Astrocyte of the hippocampus (primary cell): Measurements from ENCODE around the gene RACGAP1.

ENCODE experiments used
- DNase-seq: peaks from one replicate; pipeline ENCODE4 v3.0.0; 2011; ENCODE audit warnings: low read depth, low spot score

Gene RACGAP1

DNA sequence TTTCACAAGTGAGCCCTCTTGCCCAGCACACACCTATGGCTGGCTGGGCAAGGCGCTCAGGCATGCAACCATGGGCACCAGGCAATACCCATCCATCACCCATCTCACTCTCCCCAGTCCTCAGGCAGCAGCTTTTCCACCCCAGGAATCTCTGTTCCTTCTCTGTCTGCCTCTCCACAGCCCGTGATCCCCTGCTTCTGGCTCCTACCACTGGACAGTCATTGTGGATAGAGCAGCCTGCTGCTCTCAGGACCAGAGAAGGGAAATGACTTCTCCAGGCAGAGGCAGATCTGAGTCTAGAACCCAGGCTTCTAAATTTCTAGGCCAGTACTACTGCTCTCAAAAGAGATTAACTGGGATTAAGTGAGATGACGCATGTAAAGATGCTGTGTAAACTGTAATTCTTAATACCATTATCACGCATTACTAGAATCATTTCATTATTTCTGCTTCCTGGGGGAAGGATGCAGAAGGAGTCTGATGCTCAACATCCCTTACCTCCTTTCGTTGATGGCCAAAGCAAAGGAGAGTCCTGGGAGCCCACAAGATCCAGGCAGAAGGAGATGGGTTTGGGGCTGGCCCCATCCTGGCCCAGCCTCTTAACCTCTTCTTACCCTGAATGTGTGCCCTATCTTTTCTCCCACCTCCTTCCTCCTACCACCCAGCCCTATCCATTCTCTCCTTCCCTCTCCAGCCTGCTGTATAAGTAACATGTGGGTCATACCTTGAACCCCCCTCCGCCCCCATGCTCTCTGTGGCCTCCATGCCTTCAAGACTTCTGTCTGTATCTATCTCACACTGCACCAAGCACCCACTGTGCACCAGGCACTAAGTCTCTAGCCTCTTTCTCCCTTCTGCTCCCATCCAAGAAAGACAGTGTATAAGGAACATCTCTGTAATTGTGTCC is 68.4 kb downstream of the RACGAP1 start:
- no peak for DNase-seq

- no peak for DNase-seq
Observed at GRCh38 chr12:49955899-49956662, 69.2 kb downstream of the RACGAP1 start.

DNA sequence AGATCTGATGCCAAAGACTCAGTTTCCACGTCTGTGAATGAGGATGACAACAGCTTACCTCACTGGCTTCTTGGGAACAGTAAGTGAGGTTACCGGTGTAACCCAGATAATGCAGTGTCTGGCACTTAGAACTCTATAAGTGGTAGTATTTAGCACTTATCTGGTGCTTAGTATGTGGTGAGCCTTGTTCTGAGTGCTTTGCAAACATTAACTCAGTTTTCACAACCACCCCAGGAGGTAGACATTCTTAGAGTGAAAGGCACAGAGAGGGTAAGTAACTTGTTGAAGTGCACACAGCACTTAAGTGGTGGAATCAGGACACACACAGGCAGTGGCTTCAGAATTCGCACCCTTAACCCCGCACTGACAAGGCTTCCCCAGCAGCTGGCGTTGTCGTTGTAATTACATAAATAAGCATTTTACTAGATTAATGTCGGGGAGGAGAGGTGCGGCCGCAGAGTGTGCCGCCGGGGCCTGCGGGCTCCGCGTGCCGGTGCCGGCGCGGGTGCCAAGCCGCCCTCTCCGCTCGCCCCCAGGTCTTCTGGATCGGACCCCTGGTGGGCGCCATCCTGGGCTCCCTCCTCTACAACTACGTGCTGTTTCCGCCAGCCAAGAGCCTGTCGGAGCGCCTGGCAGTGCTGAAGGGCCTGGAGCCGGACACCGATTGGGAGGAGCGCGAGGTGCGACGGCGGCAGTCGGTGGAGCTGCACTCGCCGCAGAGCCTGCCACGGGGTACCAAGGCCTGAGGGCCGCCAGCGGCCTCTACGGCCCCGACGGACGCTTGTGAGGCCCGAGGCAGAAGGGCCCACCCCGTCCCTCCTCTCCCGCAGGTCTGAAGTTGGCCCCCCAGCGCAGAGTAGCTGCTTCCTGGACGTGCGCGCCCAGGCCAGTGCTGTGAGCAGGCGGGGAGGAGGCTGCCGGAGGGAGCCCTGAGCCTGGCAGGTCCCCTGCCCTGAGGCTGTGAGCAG is 70.1 kb downstream of the RACGAP1 start:
- no peak for DNase-seq

- DNase-seq: no peak
Observed at GRCh38 chr12:49953961-49954846, 71.1 kb downstream of the RACGAP1 start.

GRCh38 chr12:49953151-49953550 is 72.1 kb downstream of the RACGAP1 start:
- DNase-seq: no peak

- DNase-seq: no peak
Observed at GRCh38 chr12:49952391-49953055, 72.8 kb downstream of the RACGAP1 start.

DNA sequence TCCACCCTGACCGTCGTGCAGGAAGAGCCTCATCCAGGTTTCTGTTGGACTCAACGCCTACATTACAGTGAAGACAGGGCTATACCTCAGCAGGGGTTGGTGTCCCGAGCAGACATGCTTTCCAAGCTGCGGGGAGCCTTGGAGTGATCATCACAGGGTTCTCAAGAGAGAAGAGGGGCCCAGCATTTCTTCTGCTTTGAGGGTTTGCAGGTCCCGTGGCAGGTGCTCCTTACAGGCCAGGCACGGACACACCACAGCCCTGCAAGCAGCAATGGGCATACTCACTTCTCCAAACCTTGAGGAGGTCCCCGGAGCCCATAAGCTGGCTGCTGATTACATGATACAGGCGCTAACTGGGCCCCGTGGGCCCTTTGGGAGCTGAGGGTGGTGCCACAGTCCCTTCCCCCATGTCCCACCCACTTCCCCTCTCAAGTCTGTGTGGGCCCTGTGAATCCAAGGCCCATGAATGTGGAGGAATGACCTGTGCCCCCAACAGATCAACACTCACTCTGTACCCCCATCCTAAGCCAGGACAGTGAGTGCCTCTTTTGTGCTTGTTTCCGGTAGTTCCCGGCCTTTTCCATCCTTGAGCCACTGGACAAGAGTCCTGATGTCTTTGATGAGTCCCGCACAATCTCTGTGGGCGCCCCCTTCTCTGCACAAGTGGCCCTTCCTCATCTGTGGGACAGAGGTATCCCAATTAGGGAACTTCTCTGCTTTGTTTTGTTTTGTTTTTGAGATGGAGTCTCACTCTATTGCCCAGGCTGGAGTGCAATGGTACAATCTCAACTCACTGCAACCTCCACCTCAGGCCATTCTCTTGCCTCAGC is 73.7 kb downstream of the RACGAP1 start:
- DNase-seq: no peak

DNA sequence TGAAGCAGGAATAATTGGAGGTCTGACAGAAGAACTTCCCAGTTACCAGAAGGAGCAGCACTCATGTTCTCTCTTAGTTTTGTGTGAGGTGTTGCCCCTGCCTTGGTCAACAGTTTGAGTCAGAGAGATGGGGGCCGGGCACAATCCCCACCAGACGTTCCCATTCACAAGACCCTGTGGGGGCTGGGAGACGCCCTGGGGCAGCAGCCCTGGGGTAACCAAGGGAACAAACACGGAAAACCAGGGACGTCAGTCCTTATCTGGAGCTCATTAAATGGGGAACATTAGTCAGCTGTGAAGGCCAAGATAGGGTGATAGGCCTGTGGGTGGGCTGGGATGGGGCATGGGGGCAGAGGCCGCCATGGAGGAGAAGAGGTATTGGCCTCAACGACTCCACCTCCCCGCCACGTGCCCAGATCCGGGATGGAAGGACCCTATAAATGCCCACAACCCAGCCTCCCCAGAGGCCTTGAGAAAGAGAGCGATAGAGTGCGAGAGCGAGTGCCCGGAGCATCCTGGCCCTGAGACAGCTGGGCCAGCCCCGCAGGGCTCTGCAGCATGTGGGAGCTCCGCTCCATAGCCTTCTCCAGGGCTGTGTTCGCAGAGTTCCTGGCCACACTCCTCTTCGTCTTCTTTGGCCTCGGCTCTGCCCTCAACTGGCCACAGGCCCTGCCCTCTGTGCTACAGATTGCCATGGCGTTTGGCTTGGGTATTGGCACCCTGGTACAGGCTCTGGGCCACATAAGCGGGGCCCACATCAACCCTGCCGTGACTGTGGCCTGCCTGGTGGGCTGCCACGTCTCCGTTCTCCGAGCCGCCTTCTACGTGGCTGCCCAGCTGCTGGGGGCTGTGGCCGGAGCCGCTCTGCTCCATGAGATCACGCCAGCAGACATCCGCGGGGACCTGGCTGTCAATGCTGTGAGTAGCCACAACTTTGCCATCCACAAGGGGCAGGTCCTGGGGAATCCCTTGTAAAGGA is 74.7 kb downstream of the RACGAP1 start, which contains the start of gene AQP2:
TSS of gene AQP2 (plus strand) at position 465 of the 979 bp plus-strand sequence. CDS start at position 559, 94 bp downstream.
- peak; percentile 33 for DNase-seq

GRCh38 chr12:49949866-49950265 is 75.4 kb downstream of the RACGAP1 start:
- DNase-seq: no peak

DNA sequence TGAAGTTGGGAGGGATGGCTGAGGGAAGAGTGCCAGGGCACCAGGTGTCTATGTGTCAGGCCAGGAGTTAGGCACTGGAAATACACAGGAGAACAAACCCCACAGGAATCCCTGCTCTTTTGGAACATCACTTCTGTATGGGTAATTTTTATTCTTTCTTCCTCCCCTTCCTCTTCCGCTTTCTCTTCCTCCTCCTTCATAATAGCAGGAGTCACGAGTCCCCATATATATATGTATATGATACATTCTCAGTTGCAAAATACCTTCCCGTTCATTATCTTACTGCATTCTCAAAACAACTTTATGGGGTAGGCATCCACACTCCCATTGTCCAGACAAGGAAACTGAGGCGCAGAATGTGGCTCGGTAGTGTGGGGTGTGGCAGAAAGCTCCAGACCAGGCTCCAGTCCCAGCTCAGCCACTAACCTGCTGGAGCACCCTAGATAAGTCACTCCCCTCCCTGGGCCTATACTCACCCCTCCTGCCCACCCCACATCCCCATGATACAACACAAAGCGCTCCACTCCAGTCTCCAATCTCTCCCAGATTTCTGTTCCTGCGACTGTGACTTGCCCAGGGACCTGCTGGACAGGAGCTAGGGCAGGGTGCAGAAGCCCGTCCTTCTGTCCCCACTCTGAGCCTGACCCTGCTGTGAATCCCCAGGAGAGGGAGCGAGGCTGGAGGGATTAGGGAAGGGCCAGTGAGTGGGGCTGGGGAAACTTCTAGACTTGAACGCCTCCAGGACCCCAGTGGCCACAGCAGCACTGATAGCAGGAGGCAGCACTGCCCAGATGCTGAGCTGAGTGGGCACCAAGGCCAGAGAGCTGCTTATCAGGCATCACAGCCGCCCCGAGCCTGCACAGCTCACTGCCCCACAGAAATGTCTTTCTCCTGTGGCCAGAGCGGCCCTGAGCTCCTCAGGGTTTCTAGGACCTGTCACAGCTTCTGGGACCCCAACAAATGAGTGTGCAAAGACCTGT is 76.1 kb downstream of the RACGAP1 start:
- DNase-seq: no peak

- DNase-seq: no peak
Observed at GRCh38 chr12:49947593-49948226, 77.6 kb downstream of the RACGAP1 start.

DNA sequence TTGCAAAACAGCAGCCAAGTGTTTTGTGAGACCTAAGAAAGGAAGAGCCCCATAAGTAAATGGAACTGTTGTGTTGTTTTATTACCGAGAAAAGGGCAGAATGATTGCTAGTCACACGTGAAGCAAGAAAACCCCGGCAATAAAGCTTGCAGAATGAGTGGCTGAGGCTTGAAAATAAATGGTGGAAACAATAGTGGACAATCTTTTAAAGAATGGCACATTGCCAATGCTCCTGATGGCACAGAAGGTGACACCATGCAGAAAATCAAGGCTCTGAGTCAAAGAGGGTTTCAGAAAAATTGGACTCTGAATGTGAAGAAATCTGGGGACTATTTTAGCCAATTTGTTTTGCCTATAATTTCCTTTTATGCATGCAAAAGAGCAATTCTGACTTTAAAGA is 78.8 kb downstream of the RACGAP1 start:
- DNase-seq: no peak

DNA sequence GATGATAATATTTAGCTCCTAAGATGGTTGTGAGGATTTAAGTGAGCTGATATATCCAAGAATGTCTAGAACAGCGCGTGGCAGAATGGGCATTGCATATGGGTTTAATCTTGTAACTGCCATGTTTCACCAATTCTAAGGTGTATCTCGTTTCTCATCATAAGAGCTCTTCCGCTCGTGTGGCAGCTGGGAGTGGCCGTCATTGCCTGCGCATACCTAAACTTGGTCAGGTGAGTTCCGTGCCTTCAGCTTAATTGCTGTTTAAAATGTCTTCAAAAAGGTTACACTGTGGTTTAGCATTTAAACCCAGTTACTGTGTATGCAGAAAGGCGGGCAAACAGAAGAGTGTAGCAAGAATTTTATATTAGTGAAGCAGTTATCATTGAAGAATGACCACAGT is 79.2 kb downstream of the RACGAP1 start:
- no peak for DNase-seq

GRCh38 chr12:49945394-49946080 is 79.8 kb downstream of the RACGAP1 start:
- DNase-seq: peak; percentile 92

DNA sequence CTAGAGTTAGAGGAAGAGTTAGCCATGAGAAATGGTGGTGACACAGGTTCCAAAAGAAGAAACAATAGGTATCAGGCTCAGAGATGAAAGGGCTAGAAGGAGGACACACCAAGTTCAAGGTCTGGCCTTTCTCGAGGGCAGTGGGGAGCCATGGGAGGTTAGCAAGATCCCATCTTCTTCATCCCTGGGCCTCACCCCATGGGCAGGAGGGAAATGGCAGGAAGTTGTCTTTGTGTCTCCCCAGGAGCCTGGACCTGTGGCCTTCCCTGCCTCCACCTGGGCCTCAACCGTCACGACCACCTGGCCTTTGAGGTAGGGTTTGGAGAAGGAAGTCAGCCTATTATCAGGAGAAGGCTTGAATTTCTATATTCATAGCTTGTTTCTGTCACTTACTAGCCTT is 80.6 kb downstream of the RACGAP1 start:
- no peak for DNase-seq

DNA sequence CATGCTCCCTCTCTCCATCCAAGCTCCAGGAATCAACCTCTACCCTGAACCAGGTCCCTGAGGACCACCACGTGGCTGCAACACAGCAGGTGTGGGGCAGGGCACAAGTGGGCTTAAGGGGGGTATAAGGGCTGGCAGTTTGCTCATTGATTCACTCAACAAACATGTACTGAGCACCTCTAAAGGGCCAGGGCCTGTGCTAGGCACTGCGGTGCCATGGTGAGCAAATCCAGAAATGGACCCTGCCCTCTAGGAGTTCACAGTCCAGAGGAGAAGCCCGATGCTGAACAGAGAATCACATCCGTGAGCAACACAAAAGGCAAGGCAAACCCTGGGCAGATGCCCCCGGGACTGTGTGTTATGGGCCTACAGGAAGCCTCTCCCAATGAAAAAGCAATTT is 81.2 kb downstream of the RACGAP1 start:
- no peak for DNase-seq
